Measurements from ENCODE around the gene PPP1R15A.
"Not testable (repeated sequence)": the region's sequence is repeated elsewhere in the genome, so short reads cannot be mapped to it uniquely, and the experiment has no call there.

Gene PPP1R15A

DNA sequence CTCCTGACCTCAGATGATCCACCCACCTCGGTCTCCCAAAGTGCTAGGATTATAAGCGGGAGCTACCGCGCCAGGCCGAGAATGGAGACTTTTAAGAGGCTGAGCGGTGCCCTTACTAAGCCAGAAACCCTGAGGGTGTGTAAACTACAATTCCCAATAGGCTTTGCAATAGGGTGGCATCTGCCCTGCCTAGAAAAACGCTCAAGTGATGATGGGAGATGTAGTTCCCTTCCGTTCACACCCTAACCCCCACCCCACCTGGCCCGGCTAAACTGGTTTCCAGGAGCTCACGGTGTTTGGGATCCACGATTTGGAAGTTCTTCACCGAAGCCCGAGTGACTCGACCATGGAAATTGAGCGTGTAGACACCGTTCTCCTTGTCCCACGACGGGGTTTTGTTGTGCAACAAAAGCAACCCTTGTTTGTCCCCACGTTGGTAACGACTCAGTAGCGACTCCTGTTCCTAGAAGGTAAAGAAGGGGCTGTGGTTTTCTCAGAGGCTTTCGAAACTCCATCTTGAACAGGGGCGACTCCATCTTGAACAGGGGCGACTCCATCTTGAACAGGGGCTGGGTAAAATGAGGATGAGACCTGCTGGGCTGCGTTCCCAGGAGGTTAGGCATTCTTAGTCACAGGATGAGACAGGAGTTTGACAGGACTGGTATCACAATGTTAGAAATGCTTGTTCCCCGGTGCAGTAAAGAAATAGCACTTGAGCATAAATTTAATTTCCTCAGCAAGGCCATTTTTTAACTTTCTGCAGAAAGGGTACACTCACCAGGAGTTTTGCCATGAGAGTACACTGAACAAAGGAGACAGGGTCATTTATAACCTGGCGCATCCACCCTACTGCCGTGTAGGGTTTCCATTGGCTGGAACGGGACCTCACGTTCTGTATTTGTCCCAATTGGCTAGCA, 9.8 kb downstream of the PPP1R15A start:
- DNase-seq = no peak

GRCh38 chr19:48883726-48884125, 11.5 kb downstream of the PPP1R15A start:
- no peak for DNase-seq

DNA sequence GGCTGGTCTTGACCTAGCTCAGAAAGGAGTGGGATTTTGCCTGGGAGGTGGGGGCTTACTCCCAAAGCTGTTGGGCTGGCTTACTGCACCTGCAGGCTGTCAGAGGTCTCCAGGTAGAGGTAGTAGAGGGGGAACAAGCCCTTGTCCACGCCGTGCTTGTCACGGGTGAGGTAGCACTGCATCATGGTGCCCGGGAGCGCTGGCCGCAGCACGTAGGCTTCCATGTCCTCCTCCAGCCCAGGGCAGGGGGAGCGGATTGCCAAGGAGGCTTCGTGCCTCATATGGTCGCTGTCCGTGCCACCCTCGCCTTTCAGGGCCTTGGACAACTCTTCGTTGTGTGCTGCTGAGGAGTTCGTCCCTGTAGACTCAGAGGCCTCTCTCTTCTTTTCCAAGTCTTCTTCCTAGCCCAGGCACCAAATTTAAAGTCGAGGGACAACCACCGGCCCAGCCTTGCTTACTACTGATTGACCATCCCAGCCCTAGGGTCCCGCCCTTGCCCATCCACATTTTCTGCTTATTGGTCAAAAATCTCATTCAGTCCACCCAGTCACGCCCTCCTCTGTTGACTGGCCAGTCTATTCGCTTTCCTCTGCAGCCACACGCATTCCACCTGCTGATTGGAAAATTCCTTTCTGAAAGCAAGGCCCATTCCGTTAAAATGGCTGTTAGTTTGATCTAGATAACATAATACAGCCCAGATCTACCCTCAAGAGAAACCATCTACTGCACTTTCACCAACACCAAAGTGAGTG, 15.8 kb downstream of the PPP1R15A start:
- DNase-seq = no peak

DNA sequence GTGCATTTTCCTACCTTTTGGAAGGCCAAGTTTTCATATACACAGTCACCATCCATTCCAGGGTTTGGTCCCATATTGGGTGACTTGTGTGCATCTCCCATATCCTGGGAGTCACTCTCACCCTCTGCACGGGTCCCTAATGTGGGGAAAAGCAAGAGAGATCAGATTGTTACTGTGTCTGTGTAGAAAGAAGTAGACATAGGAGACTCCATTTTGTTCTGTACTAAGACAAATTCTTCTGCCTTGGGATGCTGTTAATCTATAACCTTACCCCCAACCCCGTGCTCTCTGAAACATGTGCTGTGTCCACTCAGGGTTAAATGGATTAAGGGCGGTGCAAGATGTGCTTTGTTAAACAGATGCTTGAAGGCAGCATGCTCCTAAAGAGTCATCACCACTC, 17.3 kb downstream of the PPP1R15A start:
- not testable (repeated sequence) for DNase-seq

- no peak for DNase-seq
Measured at GRCh38 chr19:48890551-48890950, 18.3 kb downstream of the PPP1R15A start.

DNA sequence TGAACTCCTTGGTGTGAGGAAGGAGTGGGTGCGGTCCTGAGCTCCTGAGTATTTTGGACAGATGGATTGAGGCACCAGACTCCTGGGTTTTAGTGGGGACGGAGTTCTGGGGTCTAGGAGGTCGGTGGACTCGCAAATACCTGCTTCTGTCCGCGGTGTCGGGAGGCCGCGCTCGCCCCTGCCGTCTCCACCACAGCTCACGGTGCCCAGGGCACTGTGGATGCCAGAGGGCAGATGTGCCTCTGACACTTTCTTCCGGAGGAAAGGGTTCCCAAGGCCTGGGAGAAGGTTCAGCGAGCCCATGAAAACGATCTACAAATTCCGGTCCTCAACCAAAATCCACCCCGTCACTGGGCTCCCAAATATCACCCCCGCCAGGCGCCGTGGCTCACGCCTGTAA, 23.0 kb downstream of the PPP1R15A start:
- DNase-seq = no peak

- DNase-seq = peak; percentile 49
Measured at GRCh38 chr19:48896191-48896720, 24.0 kb downstream of the PPP1R15A start.

DNA sequence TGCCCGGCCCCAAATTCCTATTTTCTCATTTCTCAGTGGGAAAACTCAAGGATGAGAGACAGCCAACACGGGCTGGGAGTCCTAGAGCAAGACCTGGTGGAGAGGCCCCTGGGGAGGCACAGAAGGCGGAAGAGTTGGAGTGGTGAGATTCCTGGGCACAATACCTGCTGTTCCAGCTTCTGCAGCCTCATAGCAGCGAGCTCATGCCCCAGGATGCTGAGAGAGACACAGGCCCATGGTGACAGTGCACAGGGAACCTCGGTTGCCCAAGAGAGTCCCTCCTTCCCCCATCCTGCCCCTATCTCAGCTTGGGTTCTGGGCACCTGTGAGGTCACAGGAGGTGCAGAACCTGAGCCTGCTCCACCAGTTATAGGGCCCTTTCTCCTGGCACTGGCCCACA, 25.0 kb downstream of the PPP1R15A start:
- DNase-seq = no peak

DNA sequence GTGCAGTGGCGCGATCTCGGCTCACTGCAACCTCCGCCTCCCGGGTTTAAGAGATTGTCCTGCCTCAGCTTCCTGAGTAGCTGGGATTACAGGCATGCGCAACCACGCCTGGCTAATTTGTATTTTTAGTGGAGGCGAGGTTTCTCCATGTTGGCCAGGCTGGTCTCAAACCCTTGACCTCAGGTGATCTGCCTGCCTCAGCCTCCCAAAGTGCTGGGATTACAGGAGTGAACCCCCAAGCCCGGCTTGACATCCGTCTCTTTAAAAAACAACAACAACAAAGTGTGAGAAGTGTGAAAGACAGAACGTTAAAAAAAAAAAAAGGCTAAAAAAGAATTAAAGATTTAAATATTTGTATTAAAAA, 27.1 kb downstream of the PPP1R15A start:
- DNase-seq = not testable (repeated sequence)

- peak; percentile 99 for DNase-seq
Measured at GRCh38 chr19:48899781-48900476, 27.7 kb downstream of the PPP1R15A start, which contains the start of gene NUCB1. Gene NUCB1 (plus strand): TSS chr19:48900312. CDS start chr19:48900797, 485 bp downstream.

DNA sequence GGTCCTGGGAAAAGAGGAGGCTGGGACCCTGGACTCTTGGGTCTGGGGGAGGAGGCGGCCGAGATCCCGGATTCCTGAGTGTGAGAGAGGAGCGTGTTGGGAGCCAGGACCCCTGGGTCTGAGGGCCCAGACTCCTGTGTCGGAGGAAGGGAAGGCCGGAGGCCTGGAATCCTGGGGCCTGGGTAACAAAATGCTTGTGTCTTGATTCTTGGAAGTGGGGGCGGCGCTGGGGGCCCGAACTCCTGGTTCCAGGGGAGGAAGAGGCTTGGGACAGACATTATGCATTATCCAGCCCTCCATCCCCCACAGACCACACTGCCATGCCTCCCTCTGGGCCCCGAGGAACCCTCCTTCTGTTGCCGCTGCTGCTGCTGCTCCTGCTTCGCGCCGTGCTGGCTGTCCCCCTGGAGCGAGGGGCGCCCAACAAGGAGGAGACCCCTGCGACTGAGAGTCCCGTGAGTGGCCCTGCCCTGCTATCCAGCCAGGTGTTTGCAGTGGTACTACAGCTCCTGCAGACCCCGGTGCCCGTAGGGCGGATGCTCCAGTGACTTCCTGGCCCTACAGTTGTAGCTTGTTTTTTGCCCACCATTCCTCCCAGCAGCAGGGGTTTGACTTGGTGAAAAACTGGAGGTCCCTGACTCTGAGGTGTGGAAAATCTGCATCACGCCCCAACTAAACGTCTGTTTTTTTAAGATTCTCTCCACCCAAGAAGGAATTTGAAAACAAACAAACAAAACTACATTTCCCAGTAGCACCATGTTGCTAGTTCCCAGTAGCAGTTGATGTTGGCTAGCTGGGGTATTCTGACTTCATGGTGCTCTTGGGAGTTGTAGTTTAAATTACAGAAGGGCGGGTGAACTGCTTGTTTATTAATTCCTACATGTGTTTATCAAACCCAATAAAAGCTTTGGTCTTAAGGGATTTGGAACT, 28.5 kb downstream of the PPP1R15A start:
- DNase-seq = peak; percentile 34

- DNase-seq = not testable (repeated sequence)
Measured at GRCh38 chr19:48902291-48902690, 30.1 kb downstream of the PPP1R15A start.

DNA sequence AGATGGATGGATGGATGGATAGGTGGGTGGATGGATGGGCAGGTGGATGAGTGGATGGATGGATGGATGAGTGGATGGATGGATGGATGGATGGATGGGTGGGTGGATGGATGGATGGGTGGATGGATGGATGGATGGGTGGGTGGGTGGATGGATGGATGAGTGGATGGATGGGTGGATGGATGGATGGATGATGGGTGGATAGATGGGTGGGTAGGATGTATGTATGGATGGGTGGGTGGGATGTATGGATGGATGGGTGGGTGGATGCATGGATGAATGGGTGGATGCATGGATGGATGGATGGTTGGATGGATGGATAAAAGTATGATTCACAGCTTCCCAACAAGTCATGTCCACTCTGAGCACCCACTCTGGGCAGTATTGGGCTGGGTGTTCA, 31.6 kb downstream of the PPP1R15A start:
- not testable (repeated sequence) for DNase-seq

- no peak for DNase-seq
Measured at GRCh38 chr19:48905664-48906063, 33.4 kb downstream of the PPP1R15A start.

DNA sequence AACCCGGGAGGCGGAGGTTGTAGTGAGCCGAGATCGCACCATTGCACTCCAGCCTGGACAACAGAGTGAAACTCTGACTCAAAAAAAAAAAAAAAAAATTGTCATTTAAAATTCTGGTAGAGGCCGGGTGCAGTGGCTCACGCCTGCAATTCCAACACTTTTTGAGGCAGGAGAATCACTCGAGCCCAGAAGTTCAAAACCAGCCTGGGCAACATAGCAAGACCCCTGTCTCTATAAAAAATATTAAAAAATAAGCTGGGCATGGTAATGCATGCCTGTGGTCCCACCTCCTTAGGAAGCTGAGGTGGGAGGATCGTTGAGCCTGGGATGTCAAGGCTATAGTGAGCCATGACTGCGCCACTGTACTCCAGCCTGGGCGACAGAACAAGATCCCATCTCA, 34.1 kb downstream of the PPP1R15A start:
- no peak for DNase-seq

- no peak for DNase-seq
Measured at GRCh38 chr19:48907671-48908070, 35.5 kb downstream of the PPP1R15A start.

- DNase-seq = not testable (repeated sequence)
Measured at GRCh38 chr19:48909424-48910077, 37.3 kb downstream of the PPP1R15A start.

- DNase-seq = no peak
Measured at GRCh38 chr19:48910803-48911202, 38.6 kb downstream of the PPP1R15A start.

DNA sequence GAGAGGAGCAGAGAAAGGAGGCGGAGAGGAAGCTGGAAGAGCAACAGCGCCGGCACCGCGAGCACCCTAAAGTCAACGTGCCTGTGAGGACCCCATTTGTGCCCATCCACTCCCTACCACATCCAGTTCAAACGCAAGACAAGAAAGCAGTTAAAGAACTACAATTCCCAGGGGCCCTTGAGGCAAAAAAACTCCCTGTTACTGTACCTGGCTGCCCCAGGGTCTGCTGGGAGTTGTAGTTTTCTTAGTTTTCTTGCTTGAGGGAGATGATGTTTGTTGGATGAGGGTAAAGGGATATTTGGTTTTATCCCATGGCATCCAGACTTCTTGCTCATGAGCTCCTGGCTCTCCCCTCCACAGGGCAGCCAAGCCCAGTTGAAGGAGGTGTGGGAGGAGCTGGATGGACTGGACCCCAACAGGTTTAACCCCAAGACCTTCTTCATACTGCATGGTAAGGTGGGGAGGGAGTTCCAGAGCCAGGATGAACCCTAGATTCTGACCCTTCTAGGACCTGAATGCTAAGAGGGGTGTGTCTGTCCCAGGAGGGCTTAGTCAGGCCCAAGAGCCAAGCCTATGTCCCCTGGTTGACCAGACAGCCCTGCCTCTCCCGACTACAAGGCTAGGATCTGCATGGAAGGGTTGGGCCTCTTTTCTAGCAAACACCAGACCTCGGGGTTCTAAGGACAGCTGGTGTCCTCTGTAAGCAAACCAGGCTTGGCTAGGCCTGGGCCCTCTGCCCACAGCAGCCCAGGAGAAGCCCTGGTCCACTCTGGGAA, 41.1 kb downstream of the PPP1R15A start:
- peak; percentile 16 for DNase-seq

- no peak for DNase-seq
Measured at GRCh38 chr19:48914181-48914580, 42.0 kb downstream of the PPP1R15A start.

Data from fibroblast of skin of back (primary cell).